Measurements from ENCODE around the gene BRF1.

DNA sequence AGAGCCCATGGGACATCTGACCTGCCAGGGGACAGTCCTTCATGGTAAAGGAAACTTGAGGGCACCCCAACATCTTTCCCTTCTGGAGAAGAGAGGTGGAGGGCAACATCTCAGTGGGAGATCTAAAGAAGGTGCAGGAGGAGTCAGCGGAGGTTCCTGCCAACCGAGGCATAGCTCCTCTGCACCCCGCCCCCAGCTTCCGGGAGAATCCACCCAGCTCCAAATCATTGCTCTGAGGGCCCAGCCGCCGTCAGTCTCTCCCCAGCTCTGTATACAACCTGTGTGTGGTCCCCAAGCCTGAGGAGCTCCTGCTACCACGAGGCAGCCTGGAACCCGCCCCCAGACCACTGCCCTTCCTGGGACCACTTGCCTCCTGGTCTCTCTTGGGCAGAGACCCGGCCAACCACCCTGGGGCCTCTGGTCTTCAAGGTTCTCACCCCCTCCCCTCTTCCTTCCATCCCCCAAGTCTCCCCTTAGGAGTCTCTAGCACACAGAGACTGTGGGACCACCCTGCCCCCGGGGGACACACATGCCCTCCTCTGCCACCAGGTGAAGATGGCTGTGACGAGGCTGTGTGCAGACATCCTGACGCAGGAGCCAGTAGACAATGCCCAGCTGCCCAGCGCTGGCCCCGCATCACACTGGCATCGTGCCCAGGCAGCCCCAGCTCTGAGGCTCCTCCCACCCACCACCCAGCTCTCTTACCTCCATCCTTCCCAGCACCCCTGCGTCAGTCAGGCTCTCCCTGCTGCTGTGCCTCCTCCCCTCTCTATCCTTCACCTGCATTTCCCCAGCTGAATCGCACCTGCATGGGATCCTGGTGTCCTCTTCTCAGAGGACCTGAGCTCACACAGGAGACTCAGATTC, 106.7 kb downstream of the BRF1 start:
- TF ChIP-seq, protein P1, sequence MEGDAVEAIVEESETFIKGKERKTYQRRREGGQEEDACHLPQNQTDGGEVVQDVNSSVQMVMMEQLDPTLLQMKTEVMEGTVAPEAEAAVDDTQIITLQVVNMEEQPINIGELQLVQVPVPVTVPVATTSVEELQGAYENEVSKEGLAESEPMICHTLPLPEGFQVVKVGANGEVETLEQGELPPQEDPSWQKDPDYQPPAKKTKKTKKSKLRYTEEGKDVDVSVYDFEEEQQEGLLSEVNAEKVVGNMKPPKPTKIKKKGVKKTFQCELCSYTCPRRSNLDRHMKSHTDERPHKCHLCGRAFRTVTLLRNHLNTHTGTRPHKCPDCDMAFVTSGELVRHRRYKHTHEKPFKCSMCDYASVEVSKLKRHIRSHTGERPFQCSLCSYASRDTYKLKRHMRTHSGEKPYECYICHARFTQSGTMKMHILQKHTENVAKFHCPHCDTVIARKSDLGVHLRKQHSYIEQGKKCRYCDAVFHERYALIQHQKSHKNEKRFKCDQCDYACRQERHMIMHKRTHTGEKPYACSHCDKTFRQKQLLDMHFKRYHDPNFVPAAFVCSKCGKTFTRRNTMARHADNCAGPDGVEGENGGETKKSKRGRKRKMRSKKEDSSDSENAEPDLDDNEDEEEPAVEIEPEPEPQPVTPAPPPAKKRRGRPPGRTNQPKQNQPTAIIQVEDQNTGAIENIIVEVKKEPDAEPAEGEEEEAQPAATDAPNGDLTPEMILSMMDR (IDR thresholded peaks at IDR 0.05): no peak
- no peak for TF ChIP-seq POLR2A (IDR thresholded peaks at IDR 0.05)
- TF ChIP-seq POLR2AphosphoS5 (IDR thresholded peaks at IDR 0.05; ENCODE audit: insufficient read depth in 1 of 2, low read depth in 1 of 2): no peak
